Spleen (tissue), 11 donors: ENCODE measurements around the gene KLHL30. TPM values are rescaled to one million over a fixed set of nuclear protein-coding genes. Genes with fewer than 3 reads are reported as not detected.

Source experiments
- DNase-seq: peaks from one replicate; pipeline ENCODE4 v3.0.0-alpha.2; 2020
- H3K27ac ChIP-seq, 8 donors: fragments of 200-600 bp; sonication (generic) in 7 of 8; 1 replicate in 4 of 8; 2 replicates in 4 of 8; pipeline versions ENCODE4 v1.5.0 to v1.8.0; 2016 to 2021; ENCODE audit warnings: inconsistent platforms in 4 of 8, mild to moderate bottlenecking in 4 of 8, moderate library complexity in 1 of 8
- H3K27me3 ChIP-seq, 7 donors: fragments of 200-600 bp; sonication (generic) in 6 of 7; replicated peaks in 1 of 7; 1 replicate in 4 of 7; 2 replicates in 3 of 7; pipeline versions ENCODE4 v1.5.0 to v1.8.0; 2016 to 2021; ENCODE audit warnings: inconsistent platforms in 3 of 7, mild to moderate bottlenecking in 1 of 7
- H3K36me3 ChIP-seq, 6 donors: fragments of 200-600 bp; sonication (generic) in 5 of 6; 1 replicate in 4 of 6; 2 replicates in 2 of 6; pipeline versions ENCODE4 v1.5.0 to v1.8.0; 2016 to 2021; ENCODE audit warnings: inconsistent platforms in 2 of 6
- H3K4me1 ChIP-seq, 6 donors: fragments of 200-600 bp; sonication (generic) in 5 of 6; 1 replicate in 3 of 6; 2 replicates in 3 of 6; pipeline versions ENCODE4 v1.5.0 to v1.8.0; 2016 to 2021; ENCODE audit warnings: inconsistent platforms in 3 of 6
- H3K4me3 ChIP-seq, 8 donors: fragments of 200-600 bp; sonication (generic) in 7 of 8; 1 replicate in 4 of 8; 2 replicates in 4 of 8; pipeline versions ENCODE4 v1.5.0 to v1.8.0; 2016 to 2021; ENCODE audit warnings: inconsistent platforms in 4 of 8, mild to moderate bottlenecking in 4 of 8, moderate library complexity in 2 of 8
- H3K9me3 ChIP-seq, 8 donors: fragments of 200-600 bp; sonication (generic) in 7 of 8; 1 replicate in 4 of 8; 2 replicates in 4 of 8; pipeline versions ENCODE4 v1.5.0 to v1.8.0; 2016 to 2021; ENCODE audit warnings: inconsistent platforms in 4 of 8
- POLR2A ChIP-seq, 3 donors: fragments of 450-650 bp; IDR thresholded peaks; one replicate each; pipeline ENCODE4 v1.5.1; 2017; ENCODE audit warnings: antibody characterized with exemption in 3 of 3, mild to moderate bottlenecking in 1 of 3
- POLR2AphosphoS5 ChIP-seq, 3 donors: sonication (generic); formaldehyde crosslinking; IDR thresholded peaks; one replicate each; pipeline ENCODE4 v1.5.1; 2017; ENCODE audit warnings: antibody characterized with exemption in 3 of 3
- WGBS, 5 donors: extraction: QIAGEN DNeasy Blood & Tissue Kit in 3 of 5; methylation state at CpG; one replicate each; pipeline versions ENCODE4 v1.1.5 to v1.1.7; 2013 to 2018; 5-methylcytosine and 5-hydroxymethylcytosine counted together
- intact Hi-C: fragments of 100-400 bp; cut with DNase I; formaldehyde crosslinking; loops from one replicate; pipeline ENCODE4 v1.15.0; 2023; ENCODE audit warnings: low total_unique reads
- polyA plus RNA-seq, 3 donors: library from polyadenylated mRNA; stranded (reverse); fragments of 200-250 nt; gene quantifications; one replicate each; pipeline ENCODE4 v1.2.1, GENCODE V29; 2013
- total RNA-seq, 7 donors: library from RNA; depleted of rRNA in 3 of 7; stranded (reverse); fragments of >200 nt in 3 of 7; fragmentation: NEBNext Ultra II Directional in 4 of 7; extraction: Animal tissue kit (Norgen Biotek cat#: 25700) in 4 of 7; gene quantifications; one replicate each; pipeline versions ENCODE4 v1.1.0 to v1.2.1, GENCODE V29; 2016 to 2021
- TF ChIP-seq, protein P1 (sequence below), 11 experiments: fragments of 200-600 bp in 7 of 11; fragments of 450-650 bp in 4 of 11; sonication (generic) in 4 of 11; IDR thresholded peaks in 8 of 11; conservative IDR thresholded peaks in 3 of 11; 1 replicate in 7 of 11; 2 replicates in 4 of 11; pipeline versions ENCODE4 v1.4.0 to v1.8.0; 2016 to 2021; ENCODE audit warnings: antibody characterized with exemption in 11 of 11, inconsistent platforms in 4 of 11, mild to moderate bottlenecking in 1 of 11
- donor health status: healthy with polysubstance abuse.
- donor health status: DM: no; HTN: no; CAD: no; lungs with moderate emphysema.
- donor health status: DM: no; HTN: no; CAD: no.
- donor health status: Bipolar disorder and iron deficiency.
- donor health status: healthy.
- donor health status: DM: no; HTN: no; CAD: no.
- donor health status: DM: yes; HTN: yes; CAD: no.

The KLHL30 gene
- total and polyA plus RNA-seq, 10 donors, result 0.09 to 0.85 (median 0.23) TPM; not detected in 2

DNA sequence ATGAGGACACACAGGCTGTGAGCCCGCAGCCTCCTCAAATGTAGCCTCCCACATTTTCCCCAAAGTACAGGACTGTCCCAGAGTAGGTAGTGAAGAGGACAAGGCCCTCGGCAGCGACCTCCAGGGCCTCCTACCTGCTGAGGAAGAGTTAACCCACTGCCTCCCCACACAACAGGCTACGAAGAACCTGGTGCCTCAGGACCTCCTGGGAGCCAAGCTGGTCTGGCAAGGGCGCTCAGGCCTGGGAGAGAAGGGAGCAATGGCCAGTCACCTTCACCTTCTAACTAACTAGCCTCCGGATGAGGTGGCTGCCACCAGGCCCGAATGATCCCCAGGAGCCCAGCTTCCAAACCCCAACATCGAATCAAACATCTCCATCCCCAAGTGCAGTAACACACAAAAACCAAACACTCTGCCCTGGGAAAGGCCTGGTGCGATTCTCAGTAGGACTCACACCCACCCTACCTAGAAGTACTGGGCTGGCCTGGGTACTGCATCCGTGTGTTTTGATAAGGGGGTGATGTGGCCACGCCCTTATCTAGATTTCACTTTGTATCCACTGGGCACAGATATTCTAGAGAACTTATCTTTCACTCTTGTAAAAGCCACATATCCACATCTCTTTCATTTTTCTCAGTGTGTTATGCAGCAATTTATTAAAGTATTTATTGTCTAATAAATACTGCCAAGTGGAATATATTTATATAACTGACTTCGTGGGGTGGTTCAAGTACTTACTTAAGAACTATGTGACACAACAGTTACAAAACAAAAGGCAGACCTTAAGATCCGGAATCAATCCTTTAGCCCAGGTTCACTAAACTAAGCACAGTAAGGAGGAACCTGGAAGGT, 30.0 kb downstream of the KLHL30 start:
- Histone ChIP-seq H3K27ac (no peak overlapping the region), H3K9me3 (no peaks in the 10 kb centered on the region), H3K27me3 (peaks cover 0 to 19% (median 10%) of the 10 kb centered on the region in 7 donors), H3K4me1 (peaks cover 0 to 10% (median 9%) of the 10 kb centered on the region in 6 donors), H3K36me3 (peaks cover 4 to 71% (median 64%) of the 10 kb centered on the region in 6 donors), H3K4me3 (no peak overlapping the region)
- intact Hi-C loops, result no loop called here
- 80 to 96% (median 94%) methylated on average over 9 to 13 of the region's 13 CpGs for WGBS, 5 donors
- TF ChIP-seq POLR2AphosphoS5 (IDR thresholded peaks at IDR 0.05), result no peak
- TF ChIP-seq, protein P1, sequence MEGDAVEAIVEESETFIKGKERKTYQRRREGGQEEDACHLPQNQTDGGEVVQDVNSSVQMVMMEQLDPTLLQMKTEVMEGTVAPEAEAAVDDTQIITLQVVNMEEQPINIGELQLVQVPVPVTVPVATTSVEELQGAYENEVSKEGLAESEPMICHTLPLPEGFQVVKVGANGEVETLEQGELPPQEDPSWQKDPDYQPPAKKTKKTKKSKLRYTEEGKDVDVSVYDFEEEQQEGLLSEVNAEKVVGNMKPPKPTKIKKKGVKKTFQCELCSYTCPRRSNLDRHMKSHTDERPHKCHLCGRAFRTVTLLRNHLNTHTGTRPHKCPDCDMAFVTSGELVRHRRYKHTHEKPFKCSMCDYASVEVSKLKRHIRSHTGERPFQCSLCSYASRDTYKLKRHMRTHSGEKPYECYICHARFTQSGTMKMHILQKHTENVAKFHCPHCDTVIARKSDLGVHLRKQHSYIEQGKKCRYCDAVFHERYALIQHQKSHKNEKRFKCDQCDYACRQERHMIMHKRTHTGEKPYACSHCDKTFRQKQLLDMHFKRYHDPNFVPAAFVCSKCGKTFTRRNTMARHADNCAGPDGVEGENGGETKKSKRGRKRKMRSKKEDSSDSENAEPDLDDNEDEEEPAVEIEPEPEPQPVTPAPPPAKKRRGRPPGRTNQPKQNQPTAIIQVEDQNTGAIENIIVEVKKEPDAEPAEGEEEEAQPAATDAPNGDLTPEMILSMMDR (IDR thresholded peaks at IDR 0.05 in 8 of 11, conservative IDR thresholded peaks at IDR 0.05 in 3 of 11), result no peak
- no peak for TF ChIP-seq POLR2A (IDR thresholded peaks at IDR 0.05)
- DNase-seq, result no peak

DNA sequence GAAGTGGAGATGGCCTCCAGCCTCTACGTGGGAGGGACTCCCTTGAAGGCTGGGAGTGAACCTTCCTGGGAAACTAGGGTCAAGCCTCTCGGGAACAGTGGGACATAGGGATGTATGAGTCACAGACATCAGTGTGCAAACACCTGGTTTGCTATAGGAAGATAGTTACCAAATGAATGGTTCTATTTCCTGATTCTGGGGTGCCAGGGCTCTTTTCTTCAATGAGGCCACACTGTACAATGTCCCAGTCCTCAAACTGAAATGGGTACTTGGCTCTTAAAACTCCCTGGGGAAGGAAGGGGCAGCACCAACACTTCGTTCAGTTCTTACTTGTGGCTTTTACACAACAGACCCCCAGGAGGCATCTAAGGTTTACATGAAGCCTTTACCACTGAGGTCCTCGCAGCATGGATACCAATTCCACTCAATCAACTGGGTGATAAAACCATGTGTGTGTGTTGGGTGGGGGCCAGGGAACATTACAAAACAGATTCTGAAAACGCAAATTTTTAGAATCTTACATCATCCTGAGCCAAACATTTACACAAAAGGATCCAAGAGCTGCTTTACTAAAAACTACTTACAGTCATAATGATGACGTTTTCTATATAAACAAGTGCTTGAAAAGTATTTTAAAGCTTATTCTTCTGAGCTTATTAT, 30.7 kb downstream of the KLHL30 start:
- Histone ChIP-seq H3K9me3 (no peaks in the 10 kb centered on the region), H3K4me1 (peaks cover 0 to 2% (median 1%) of the 10 kb centered on the region in 6 donors), H3K4me3 (no peak overlapping the region), H3K36me3 (peaks cover 4 to 79% (median 71%) of the 10 kb centered on the region in 6 donors), H3K27ac (no peak overlapping the region), H3K27me3 (peaks cover 0 to 12% (median 2%) of the 10 kb centered on the region in 7 donors)
- TF ChIP-seq POLR2A (IDR thresholded peaks at IDR 0.05) (no peak), POLR2AphosphoS5 (IDR thresholded peaks at IDR 0.05) (no peak)
- TF ChIP-seq, protein P1 (IDR thresholded peaks at IDR 0.05 in 8 of 11, conservative IDR thresholded peaks at IDR 0.05 in 3 of 11), result no peak
- no peak for DNase-seq
- 62 to 80% (median 68%) methylated on average over 6 of the region's 6 CpGs for WGBS, 5 donors
- intact Hi-C loops, result no loop called here

DNA sequence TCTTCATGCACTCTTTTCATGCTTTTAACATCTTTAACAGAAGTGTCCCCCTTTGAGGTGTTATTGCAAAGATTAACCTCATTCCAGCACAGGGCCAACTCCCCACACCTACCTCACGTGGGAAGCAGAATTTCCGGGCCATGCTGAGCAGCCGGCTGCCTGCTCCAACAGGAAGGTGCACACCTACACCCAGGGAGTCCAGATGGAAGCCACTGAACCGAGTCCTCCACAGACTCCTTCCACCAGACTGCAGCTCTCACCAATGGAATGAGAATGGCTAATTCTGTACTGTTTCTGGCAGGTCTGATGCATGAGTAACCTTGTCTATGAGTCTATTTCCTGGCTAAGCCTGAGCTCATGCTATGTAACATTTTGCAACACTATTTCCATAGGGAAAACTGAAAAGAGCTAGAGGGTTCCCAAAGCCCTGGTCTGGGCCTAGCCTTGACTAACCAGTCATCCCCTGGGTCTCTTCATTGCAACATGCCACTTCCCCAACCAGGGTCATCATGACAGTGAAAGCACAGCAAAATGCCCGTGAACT, 31.3 kb downstream of the KLHL30 start:
- intact Hi-C loops, result no loop called here
- Histone ChIP-seq H3K4me1 (no peaks in the 10 kb centered on the region), H3K27ac (no peak overlapping the region)

More for the DNA sequence above, 31.3 kb downstream of the KLHL30 start:
- whole genome bisulfite sequencing, 5 donors, result 77 to 89% (median 83%) methylated on average over 5 of the region's 5 CpGs
- no peak for TF ChIP-seq POLR2AphosphoS5 (IDR thresholded peaks at IDR 0.05)
- TF ChIP-seq, protein P1 (IDR thresholded peaks at IDR 0.05 in 8 of 11, conservative IDR thresholded peaks at IDR 0.05 in 3 of 11), result no peak
- no peak for TF ChIP-seq POLR2A (IDR thresholded peaks at IDR 0.05)
- Histone ChIP-seq H3K27me3 (peaks cover 0 to 6% (median 0%) of the 10 kb centered on the region in 7 donors), H3K4me3 (no peak overlapping the region), H3K36me3 (peaks cover 7 to 85% (median 76%) of the 10 kb centered on the region in 6 donors), H3K9me3 (no peaks in the 10 kb centered on the region)
- no peak for DNase-seq
